Activated gamma-delta T cell treated with Interleukin-2 at 50 U/mL for 16 hours (primary cell): ENCODE measurements around the gene GPR146.

Experiments
- DNase-seq: peaks from one replicate; pipeline ENCODE4 v3.0.0-alpha.2; 2020

GPR146 gene

DNA sequence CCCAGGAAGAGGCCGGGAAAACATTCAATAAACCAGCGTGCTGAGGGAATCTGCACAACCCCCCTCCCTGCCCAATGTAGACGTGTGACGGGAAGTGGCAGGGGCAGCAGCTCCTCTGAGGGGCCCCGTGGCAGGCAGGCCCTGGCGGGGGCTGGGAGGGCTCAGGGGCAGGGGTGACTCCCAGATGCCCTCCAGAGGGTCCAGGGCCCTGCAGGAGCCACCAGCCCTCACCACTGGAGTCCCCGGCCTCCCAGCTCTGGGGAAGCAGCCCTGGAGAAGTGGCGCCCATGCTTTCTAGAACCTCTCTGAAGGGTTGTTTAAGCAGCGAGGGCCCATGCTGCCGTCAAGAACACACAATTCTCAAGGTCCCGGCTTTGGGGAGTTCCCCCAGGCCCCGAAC is 35.2 kb downstream of the GPR146 start:
- no peak for DNase-seq

DNA sequence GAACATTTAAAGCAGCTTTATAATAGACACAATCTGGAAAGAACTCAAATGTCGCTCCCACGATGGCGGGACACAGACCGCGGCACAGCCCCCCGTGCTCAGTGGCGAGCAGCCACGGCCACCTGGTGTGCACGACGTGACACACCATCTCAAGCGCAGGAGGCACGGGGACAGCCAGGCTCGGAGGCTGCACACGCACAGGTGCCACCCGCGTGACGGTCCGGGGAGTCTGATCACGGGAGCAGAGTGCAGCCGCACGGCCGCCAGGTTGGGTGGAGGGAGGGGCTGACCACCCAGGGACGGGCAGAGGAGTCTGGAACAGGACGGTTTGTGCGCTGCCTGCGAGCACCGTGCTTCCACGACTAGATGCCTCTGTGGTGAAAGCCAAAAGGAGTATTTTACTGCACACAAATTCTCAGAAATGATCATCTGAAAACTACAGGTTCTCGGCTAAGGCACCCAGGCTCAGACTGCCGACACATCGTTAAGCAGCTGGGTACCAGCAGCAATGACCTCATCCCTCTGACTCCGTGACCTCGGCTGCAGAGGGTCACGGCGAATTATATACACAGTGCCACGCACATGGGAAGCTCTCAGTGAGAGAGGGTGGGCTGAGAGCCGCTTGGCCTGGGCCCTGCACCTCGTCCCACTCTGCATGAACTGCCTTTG is 36.0 kb downstream of the GPR146 start:
- DNase-seq, result no peak

DNA sequence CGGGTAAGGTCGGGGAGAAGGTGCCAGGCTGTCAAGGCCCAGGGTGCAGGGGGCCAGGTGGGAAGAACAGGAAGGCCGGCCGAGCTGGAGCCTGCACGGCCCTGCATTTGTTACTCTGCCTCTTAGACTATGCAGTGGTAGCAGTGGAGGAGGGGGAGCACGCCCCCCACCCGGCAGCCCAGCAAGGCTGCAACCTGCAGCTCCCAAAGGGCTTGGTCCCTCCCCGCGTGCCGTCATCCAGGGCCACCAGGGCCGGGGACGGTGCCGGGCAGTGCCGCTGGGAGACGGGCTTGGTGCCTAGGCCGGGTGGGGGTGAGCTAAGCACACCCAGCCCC is 36.5 kb downstream of the GPR146 start:
- DNase-seq, result no peak

DNA sequence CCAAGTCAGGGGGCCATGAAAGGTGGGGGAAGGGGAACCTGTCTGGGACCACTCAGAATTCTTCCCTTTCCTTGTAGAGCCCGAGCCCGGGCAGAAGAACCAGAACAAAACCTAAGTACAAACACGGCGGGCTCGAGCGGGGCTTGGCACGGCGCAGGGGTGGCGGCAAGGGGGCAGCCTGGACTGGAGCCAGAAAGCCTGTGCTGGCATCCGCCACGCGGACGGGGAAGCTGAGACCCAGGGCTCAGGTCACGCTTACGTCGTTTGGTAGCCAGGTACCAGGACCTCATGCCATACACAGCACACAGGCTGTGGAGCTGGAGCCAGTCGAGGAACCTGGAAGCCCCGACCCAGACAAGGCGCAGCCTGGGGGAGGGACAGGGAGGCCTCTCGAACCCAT is 37.0 kb downstream of the GPR146 start:
- DNase-seq, result no peak

DNA sequence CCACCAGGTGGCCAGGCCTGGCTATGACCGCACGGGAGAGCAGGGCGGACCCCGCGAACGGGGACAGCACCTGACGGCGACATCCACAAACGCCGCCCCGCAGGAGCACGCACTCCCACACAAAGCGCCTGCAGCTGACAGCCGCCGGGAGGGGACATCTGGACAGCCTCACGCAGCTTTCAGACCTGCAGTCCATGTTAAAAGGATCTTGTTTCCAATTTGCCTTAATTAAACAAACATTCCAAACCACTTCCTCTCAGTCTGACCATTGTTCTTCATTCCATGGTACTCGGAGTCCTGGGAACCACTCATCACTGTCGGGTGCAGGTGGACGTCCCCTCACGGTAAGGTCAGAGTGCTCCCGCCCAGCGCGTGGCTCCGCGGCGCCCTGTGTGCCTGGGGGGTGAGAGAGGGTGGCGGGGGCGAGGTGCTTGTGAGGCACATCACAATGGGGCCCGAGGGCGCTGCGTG is 37.6 kb downstream of the GPR146 start:
- DNase-seq, result no peak

GRCh38 chr7:1083729-1084657 is 39.6 kb downstream of the GPR146 start:
- no peak for DNase-seq

- DNase-seq, result no peak
Measured at GRCh38 chr7:1085266-1085665, 40.9 kb downstream of the GPR146 start.

DNA sequence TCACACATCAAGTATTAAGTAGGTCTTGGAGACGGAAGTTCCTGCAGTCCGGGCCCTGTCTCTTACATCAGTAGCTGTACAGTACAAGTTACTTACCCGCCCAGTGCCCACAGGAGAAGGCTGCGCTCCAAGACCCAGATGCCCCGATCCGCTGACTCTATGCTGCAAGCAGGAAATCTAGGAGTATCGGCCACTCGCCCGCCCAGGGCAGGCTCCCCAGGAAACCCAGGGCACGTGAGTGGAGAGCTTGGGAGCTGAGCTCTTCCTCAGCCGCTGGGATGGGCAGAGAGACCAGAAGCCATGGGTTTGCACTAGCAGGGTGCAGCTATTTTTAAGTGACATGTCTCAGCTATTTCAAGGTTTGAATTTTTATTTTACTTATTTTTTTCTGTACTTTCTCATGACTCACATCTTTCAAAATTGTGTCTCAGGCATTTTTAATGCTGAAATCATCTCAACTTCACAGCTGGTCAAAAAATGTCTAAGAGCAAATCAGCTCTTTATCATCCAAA is 41.6 kb downstream of the GPR146 start:
- no peak for DNase-seq

GRCh38 chr7:1086588-1087464 is 42.5 kb downstream of the GPR146 start:
- peak; percentile 75 for DNase-seq

DNA sequence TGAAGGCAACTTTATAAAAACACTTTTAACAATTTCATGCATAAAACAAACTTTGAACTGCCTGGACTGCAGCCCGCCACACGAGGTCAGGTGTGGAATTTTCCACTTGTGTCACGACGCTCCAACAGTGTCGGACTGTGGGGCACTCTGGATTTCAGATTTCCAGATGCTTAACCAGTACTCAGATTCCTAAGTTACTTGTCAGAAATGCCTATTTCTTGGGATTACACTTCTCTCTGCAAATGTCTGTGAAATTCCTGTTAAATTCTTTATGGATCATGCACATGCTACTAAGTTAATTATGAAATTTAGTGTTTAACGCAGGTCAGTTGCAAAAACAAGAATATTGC is 43.1 kb downstream of the GPR146 start:
- no peak for DNase-seq

GRCh38 chr7:1087952-1088920 is 43.9 kb downstream of the GPR146 start, which contains the start of gene GPER1:
Gene GPER1 (plus strand): TSS chr7:1088113. CDS start chr7:1091729, 3,616 bp downstream.
- no peak for DNase-seq

DNA sequence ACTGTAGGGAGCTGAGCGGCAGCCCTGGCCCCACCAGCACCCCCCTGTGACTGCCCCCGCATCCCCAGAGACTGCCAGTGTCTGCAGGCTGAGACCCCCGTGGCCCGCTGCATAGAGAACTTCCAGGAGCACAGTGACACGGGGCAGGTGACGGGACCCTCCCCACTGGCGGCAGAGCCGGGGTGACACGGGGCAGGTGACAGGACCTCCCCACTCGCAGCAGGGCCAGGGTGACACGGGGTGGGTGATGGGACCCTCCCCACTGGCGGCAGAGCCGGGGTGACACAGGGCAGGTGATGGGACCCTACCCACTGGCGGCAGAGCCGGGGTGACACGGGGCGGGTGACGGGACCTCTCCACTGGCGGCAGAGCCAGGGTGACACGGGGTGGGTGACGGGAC is 45.9 kb downstream of the GPR146 start:
- DNase-seq, result no peak

DNA sequence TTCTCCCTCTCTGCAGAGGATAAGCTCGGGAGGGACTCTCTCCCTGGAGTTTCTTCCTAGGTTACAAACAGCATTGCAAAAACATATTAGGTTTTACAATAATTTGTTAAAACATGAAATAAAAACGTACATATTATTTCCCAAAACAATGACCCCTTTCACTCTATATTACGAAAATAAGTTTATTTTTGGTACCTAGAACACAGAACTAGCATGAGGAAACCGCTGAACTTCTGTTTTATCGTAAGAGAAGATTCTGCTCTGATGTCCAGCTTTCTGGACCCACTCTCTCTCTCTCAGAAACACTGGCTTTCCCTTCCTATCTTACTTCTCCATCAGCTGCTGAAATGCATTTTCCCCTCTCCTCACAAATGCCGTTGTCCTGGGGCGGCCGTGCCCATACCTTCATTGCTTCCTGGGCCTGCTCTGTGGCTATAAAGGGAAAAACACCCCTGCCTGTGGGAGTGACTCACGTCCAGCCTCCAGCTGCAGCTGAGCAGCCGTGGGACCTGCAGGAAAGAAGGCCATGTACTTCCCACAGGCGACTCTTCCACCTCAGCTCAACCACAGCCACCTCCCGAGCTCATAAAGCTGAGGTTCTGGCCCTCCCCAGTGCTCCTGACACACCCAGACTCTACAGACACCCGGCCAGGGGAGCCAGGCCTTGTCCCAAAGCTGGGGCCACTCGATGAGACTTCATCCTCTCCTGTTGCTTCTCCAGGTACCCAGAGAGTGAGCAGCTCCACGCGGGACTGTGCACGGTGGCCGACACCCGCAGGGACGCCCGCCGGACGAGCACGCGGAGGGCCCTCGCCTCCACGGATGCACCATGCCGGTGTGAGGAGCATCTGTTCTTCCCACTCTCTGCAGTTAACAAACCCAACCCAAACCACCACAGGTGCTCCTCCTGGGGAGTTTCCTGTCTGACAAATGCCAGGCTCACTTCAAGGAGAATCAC is 46.6 kb downstream of the GPR146 start:
- DNase-seq, result no peak

- DNase-seq, result no peak
Measured at GRCh38 chr7:1091644-1092027, 47.3 kb downstream of the GPR146 start.

- no peak for DNase-seq
Measured at GRCh38 chr7:1092161-1092632, 47.9 kb downstream of the GPR146 start.

DNA sequence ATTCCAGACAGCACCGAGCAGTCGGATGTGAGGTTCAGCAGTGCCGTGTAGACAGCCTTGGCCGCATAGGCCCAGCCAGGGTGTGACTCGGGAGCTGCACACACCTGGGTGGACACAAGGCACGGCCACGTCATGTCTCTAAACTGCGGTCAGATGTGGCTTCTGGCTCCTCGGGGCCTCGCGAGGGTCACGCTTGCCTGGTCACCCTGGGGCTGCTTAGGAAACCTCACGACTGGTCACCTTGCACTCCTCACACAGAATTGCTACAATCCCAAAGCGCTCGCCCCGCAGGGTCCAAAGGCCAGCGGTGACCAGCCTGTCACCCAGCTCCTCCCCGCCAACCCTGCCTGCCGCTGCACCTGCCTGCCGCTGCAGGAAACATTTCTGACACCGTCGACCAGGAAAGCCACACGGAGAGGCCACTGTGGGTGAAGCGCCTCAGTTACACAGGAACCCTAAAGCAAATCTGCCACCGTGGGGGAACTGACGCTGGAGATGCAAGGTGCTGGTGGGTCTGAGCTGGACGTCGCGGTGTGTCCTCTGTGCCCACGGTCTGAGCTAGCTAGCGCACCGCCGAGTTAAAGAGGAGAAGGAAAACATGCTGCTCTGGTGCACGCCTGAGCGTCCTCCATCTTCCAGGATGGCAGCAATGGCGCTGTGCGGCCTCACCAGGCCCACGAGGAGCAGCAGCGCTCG is 48.6 kb downstream of the GPR146 start:
- DNase-seq, result no peak

DNA sequence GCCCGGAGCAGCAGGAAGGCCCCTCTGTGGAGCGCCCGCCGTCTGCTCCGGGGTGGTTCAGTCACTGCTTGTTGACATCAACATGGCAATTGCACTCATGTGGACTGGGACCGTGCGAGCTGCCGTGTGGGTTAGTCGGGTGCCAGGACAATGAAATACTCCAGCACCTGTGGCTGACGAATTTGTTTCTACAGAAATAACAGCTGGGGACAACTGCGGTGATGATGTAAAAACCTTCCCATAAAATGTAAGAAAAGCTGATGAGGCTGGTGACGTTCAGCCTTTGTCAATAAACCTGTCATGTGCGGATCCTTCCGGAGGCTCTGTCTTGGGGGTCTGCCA is 49.1 kb downstream of the GPR146 start:
- DNase-seq, result no peak

DNA sequence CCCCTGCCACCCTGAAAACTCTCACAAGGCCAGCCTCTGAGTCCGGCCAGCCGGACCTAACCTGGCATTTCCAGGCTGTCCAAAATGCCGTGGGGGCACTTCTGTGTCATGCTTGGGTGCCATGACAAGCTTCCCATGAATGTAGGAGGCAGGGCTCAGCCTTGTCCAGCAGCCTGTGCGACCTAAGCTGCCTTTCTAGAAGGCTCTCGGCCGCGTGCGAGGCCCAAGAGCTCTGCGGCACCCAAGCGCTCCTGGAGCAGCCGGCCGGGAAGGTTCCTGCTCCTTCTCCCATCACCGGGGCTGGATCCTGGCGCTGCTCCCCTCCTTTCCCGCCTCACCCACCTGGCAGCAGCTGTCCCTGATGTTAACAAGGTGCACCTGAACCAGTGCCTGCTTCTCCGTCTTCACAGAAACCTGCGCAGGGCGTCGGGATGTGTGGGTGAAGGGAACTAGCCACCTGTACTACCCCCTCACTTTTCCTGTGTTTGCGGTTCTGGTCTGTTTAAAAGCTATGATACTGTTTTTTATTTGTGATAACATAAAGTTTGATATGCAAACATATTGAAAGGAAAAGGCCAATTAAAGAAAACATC is 49.7 kb downstream of the GPR146 start:
- DNase-seq, result no peak

GRCh38 chr7:1094870-1095269 is 50.5 kb downstream of the GPR146 start:
- no peak for DNase-seq
